ENCODE data around the gene POU3F1. TPM values are rescaled to one million over a fixed set of nuclear protein-coding genes. Genes with fewer than 3 reads are reported as not detected.
A peak's percentile ranks its signal among the peaks of the same experiment; 100 is the strongest.

POU3F1 gene
- total RNA-seq, 1 experiment from 2014 or later = 5.8 TPM

DNA sequence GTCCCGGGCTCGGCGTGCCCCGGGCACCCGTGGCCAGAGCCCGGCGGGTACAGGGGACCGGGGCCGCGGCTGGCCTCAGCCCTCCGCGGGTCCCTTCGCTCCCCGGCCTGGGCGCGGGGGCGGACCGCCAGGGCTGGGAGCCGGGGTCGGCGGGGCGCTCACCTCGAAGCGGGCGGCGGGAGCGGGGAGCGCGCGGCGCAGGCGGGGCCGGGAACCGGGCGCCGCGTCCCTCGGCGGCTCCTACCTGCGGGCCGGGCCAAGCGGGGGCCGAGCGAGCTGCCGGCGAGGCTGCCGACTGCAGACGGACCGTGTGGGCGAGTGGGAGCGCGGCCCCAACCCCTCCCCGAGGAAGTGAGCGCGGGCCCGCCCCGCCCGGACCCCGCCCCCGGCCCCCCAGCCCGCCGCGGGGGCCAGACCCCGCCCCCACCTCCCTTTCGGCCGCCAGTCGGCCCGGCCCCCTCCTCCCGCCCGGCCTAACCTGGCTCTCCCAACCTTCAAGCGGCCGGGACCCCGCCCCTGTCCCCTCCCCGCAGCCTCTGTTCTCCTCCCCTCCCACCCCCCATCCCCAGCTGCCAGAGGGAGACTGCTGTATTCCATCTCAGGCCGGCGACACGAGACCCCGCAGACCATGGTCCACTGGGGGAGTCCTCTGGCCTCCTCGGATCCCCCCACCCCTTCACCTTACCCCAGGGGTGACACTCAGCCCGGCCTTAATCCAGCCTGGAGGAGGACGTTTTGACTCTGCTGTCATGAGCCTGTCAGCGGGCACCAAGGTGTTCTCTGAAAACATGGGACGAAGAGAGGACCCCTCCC lies 41.2 kb downstream of the POU3F1 start, which contains the start of gene FHL3:
TSS of gene FHL3 (minus strand) at position 320 of the 813 bp plus-strand sequence. CDS start 6,102 bp downstream, outside the sequence.
- Mint-ChIP-seq H3K9me3 (no peaks in the 10 kb centered on the region), H3K4me3 (peak within 1 kb of the TSS; percentile 71 to 81), H3K27ac (peak within 1 kb of the TSS in 2 of 3 experiments; percentile 12 to 31; a peak in 3 of 7 replicates), H3K27me3 (ENCODE audit: low read depth) (no peaks in the 10 kb centered on the region; the same call in 1 of the 2 replicates), H3K36me3 (ENCODE audit: insufficient read depth in 1 of 3, low read depth in 3 of 3) (peaks cover 0 to 2% (median 1%) of the 10 kb centered on the region in 3 experiments; a peak in 3 of 7 replicates), H3K4me1 (peaks cover 55% of the 10 kb centered on the region in 2 experiments)
- Histone ChIP-seq H3K79me1 (ENCODE audit: insufficient read depth, low read depth, low read length, poor library complexity, severe bottlenecking) (no peaks in the 10 kb centered on the region), H2BK12ac (ENCODE audit: insufficient read length, low read depth, low read length) (no peak within 1 kb of the TSS), H3K18ac (ENCODE audit: insufficient read length, low read depth, low read length) (no peak within 1 kb of the TSS), H4K20me1 (ENCODE audit: control insufficient read depth, insufficient read depth, insufficient read length) (no peaks in the 10 kb centered on the region), H3K27me3 (ENCODE audit: insufficient read depth, low read length) (no peaks in the 10 kb centered on the region), H4K8ac (replicated peaks; ENCODE audit: insufficient read length, low read depth, low read length) (no peak within 1 kb of the TSS), H3K23me2 (ENCODE audit: insufficient read length, low read depth, low read length, poor library complexity, severe bottlenecking) (peaks cover 9% of the 10 kb centered on the region), H3K9ac (ENCODE audit: extremely low read depth, insufficient read length, low read length) (peak within 1 kb of the TSS; percentile 32), H2AFZ (ENCODE audit: low read length) (no peak within 1 kb of the TSS), H3K4me1 (ENCODE audit: insufficient read depth, low read length) (peaks cover 15% of the 10 kb centered on the region), H3K9me3 (ENCODE audit: control insufficient read depth, low read depth, low read length) (no peaks in the 10 kb centered on the region), H3K79me2 (ENCODE audit: insufficient read depth, low read length) (peaks cover 12% of the 10 kb centered on the region; the same call in 1 of the 2 replicates), H4K91ac (ENCODE audit: insufficient read length, low read depth, low read length) (no peak within 1 kb of the TSS), H2BK20ac (ENCODE audit: low read depth, low read length, poor library complexity, severe bottlenecking) (no peak within 1 kb of the TSS), H3K27ac (ENCODE audit: insufficient read length, low read depth, low read length) (no peak within 1 kb of the TSS), H3K23ac (ENCODE audit: insufficient read length, low read depth, low read length) (no peak within 1 kb of the TSS), H3K4me2 (ENCODE audit: insufficient read depth, insufficient read length, low read length) (peak within 1 kb of the TSS; percentile 84), H3K4ac (ENCODE audit: low read depth, low read length) (no peak within 1 kb of the TSS), H2BK15ac (ENCODE audit: low read depth, low read length) (no peak within 1 kb of the TSS), H3K56ac (ENCODE audit: insufficient read length, low read depth, low read length) (no peak within 1 kb of the TSS), H2BK5ac (ENCODE audit: insufficient read length, low read length) (no peak within 1 kb of the TSS), H2AK5ac (ENCODE audit: insufficient read length, low read length) (no peak within 1 kb of the TSS), H2BK120ac (ENCODE audit: low read depth, low read length, poor library complexity, severe bottlenecking) (no peak within 1 kb of the TSS), H3T11ph (ENCODE audit: low read length) (no peak within 1 kb of the TSS), H3K14ac (ENCODE audit: insufficient read depth, low read length) (peak within 1 kb of the TSS; percentile 2), H4K5ac (ENCODE audit: insufficient read length, low read depth, low read length) (no peak within 1 kb of the TSS)
- TF ChIP-seq CTCF (conservative IDR thresholded peaks at IDR 0.05) = no peak
- DNase-seq = peak; percentile 89
- WGBS (ENCODE audit: extremely low coverage, insufficient read length, low lambda C conversion rate) = no CpG with 5 or more reads among the region's 83 CpGs

All from H9 (cell line).